Lower lobe of right lung (tissue), 2 donors: Measurements from ENCODE around the gene CHRND. TPM values are rescaled to one million over a fixed set of nuclear protein-coding genes. Genes with fewer than 3 reads are reported as not detected.

Experiments
- ATAC-seq, 2 donors: fragments of 200-7000 bp; cut with Tn5 transposase; one replicate each; pipeline ENCODE4 v1.9.1; 2020 to 2022; ENCODE audit warnings: mild to moderate bottlenecking in 2 of 2, moderate library complexity in 2 of 2
- DNase-seq: peaks from one replicate; pipeline ENCODE4 v3.0.0-alpha.2; 2020
- H3K27ac ChIP-seq: fragments of 200-600 bp; one replicate; pipeline ENCODE4 v1.8.0; 2022
- H3K27me3 ChIP-seq: fragments of 200-600 bp; one replicate; pipeline ENCODE4 v1.8.0; 2022; ENCODE audit warnings: low read depth
- H3K36me3 ChIP-seq: fragments of 200-600 bp; one replicate; pipeline ENCODE4 v1.8.0; 2022; ENCODE audit warnings: mild to moderate bottlenecking
- H3K4me1 ChIP-seq: fragments of 200-600 bp; one replicate; pipeline ENCODE4 v1.8.0; 2022
- H3K4me3 ChIP-seq: fragments of 200-600 bp; one replicate; pipeline ENCODE4 v1.8.0; 2022; ENCODE audit warnings: mild to moderate bottlenecking
- H3K9me3 ChIP-seq: fragments of 200-600 bp; one replicate; pipeline ENCODE4 v1.8.0; 2022
- intact Hi-C: fragments of 100-400 bp; cut with DNase I; formaldehyde crosslinking; loops from one replicate; pipeline ENCODE4 v1.11.0; 2022
- total RNA-seq: library from RNA; stranded (reverse); fragmentation: NEBNext Ultra II Directional; extraction: Animal tissue kit (Norgen Biotek cat#: 25700); gene quantifications from one replicate; pipeline ENCODE4 v1.2.1, GENCODE V29; 2021
- TF ChIP-seq, protein P1 (sequence below): fragments of 200-600 bp; IDR thresholded peaks from one replicate; pipeline ENCODE4 v1.8.0; 2022; ENCODE audit warnings: antibody characterized with exemption, mild to moderate bottlenecking
- donor health status: DM: no; HTN: yes; CAD: no; lungs with severe emphysema.

CHRND gene
- total RNA-seq, 1 donor from 2014 or later = not detected

DNA sequence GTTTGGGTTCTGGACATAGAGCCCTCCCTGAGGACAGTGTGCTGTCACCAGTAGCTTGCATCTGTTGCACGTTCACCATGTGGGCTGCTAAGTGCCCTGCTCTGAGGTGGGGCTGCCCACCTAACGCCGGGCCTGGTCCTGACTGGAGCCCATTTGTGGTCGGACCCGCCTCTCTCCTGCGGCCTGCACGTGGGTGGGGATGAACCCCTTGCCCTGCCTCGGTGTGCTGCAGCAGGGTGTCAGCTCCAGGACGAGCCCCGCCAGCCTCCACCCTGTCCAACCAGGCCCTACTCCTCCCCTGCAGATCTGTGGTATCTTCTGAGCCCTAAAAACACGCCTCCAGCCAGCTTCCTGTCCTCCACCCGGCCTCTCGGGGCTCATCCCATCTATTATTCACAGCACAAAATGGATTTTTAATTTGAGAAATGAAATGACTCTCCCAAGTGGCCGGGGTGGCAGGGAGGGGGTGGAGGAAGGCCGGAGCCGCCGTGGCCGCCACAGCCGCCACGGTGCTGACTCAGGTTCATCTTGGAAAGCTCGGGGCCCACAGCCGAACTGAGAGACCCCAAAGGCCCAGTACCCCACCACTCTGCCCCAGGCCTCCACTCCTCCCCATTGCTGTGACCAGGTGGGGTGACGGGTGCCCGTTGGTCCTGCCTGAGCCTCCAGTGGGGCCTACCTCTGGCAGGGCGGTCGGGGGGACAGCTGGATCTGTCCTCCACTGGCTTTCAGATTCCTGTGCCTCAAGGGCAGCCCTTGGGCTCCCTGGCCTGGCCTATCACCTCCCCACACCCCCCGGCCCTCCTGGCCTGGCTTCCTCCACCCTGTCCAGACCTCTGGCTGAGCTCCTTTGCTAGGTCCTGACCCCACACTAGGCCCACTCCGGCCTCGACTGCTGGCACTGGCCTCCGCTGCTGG lies 35.5 kb upstream of the CHRND start:
- H3K9me3 ChIP-seq = no peaks in the 10 kb centered on the region
- peak; percentile 33 for DNase-seq
- intact Hi-C loops = no loop called here
- no peaks in the 10 kb centered on the region for H3K36me3 ChIP-seq
- no peak for ATAC-seq
- TF ChIP-seq, protein P1, sequence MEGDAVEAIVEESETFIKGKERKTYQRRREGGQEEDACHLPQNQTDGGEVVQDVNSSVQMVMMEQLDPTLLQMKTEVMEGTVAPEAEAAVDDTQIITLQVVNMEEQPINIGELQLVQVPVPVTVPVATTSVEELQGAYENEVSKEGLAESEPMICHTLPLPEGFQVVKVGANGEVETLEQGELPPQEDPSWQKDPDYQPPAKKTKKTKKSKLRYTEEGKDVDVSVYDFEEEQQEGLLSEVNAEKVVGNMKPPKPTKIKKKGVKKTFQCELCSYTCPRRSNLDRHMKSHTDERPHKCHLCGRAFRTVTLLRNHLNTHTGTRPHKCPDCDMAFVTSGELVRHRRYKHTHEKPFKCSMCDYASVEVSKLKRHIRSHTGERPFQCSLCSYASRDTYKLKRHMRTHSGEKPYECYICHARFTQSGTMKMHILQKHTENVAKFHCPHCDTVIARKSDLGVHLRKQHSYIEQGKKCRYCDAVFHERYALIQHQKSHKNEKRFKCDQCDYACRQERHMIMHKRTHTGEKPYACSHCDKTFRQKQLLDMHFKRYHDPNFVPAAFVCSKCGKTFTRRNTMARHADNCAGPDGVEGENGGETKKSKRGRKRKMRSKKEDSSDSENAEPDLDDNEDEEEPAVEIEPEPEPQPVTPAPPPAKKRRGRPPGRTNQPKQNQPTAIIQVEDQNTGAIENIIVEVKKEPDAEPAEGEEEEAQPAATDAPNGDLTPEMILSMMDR = no peak
- peaks cover 8% of the 10 kb centered on the region for H3K4me1 ChIP-seq
- no peak overlapping the region for H3K4me3 ChIP-seq
- peaks cover 46% of the 10 kb centered on the region for H3K27me3 ChIP-seq
- H3K27ac ChIP-seq = no peak overlapping the region

DNA sequence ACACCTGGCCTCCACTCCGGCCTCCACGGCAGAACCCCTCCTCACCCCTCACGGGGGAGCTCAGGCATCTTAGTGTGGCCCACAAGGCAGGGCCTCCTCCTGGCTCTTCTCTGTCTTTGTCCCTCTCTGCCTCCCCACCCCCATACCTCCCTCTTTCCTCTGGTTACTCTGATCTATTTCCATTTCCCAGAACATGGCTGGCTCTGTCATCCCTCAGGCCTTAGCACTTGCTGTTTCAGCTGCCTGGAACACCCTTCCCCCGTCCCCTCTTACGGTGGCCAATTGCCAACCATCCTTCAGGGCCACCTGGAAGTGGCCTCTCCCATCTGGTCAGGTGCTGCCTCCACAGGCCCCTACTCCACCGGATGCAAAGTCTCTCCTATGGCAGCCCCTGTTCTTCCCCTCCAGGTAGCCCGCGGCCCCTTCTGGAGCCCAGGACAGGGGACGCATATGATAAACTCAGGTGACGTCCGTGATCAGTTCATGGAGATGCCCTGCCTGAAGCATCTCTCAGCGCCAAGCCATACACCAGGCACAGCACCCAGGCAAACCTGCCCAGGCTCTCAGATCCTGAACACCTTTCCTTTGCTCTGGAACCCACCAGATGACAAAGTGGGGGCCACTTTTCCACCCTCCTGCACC lies 34.7 kb upstream of the CHRND start:
- DNase-seq (peak; percentile 14), ATAC-seq (no peak)
- Histone ChIP-seq H3K9me3 (no peaks in the 10 kb centered on the region), H3K4me1 (peaks cover 8% of the 10 kb centered on the region), H3K27me3 (peaks cover 38% of the 10 kb centered on the region), H3K36me3 (no peaks in the 10 kb centered on the region), H3K27ac (no peak overlapping the region), H3K4me3 (no peak overlapping the region)
- TF ChIP-seq, protein P1 = no peak
- intact Hi-C loops = no loop called here

GRCh38 chr2:232492236-232492848 lies 33.6 kb upstream of the CHRND start:
- H3K9me3 ChIP-seq = no peaks in the 10 kb centered on the region
- TF ChIP-seq, protein P1 = no peak
- no peak overlapping the region for H3K4me3 ChIP-seq
- H3K36me3 ChIP-seq = no peaks in the 10 kb centered on the region
- ATAC-seq = no peak
- intact Hi-C loops = no loop called here
- peak; percentile 16 for DNase-seq
- no peaks in the 10 kb centered on the region for H3K4me1 ChIP-seq
- H3K27me3 ChIP-seq = peaks cover 27% of the 10 kb centered on the region
- H3K27ac ChIP-seq = no peak overlapping the region

GRCh38 chr2:232492963-232493700 lies 32.8 kb upstream of the CHRND start:
- ATAC-seq (no peak), DNase-seq (peak; percentile 30)
- Histone ChIP-seq H3K4me1 (no peaks in the 10 kb centered on the region), H3K36me3 (no peaks in the 10 kb centered on the region), H3K27ac (no peak overlapping the region), H3K9me3 (no peaks in the 10 kb centered on the region), H3K27me3 (peaks cover 23% of the 10 kb centered on the region), H3K4me3 (no peak overlapping the region)
- TF ChIP-seq, protein P1 = no peak
- intact Hi-C loops = no loop called here
